K562 (cell line): Measurements from ENCODE around the gene CARD11. TPM values are rescaled to one million over a fixed set of nuclear protein-coding genes. Genes with fewer than 3 reads are reported as not detected.

ENCODE experiments used
- BRF2 ChIP-seq: IDR thresholded peaks from 3 replicates; pipeline ENCODE4 v1.6.1; 2011; ENCODE audit warnings: borderline replicate concordance, mild to moderate bottlenecking; ENCODE audit not compliant: insufficient read length, insufficient read depth
- CSDE1 ChIP-seq, 2 experiments: fragments of 450-650 bp; IDR thresholded peaks; 2 replicates each; pipeline ENCODE4 v1.6.1; 2016; ENCODE audit warnings: mild to moderate bottlenecking in 1 of 2
- GTF2E2 ChIP-seq: fragments of 200-800 bp; sonication (Bioruptor generic); IDR thresholded peaks from 2 replicates; pipeline ENCODE4 v1.6.1; 2016; ENCODE audit warnings: missing genetic modification characterization, missing compliant biosample characterization
- KLF6 ChIP-seq: fragments of 250-450 bp; sonication (Bioruptor Pico); IDR thresholded peaks from 2 replicates; pipeline ENCODE4 v1.4.0; 2020; ENCODE audit warnings: mild to moderate bottlenecking, moderate library complexity, borderline replicate concordance
- RFX1 ChIP-seq: fragments of 450-650 bp; IDR thresholded peaks from 2 replicates; pipeline ENCODE4 v1.6.1; 2016; ENCODE audit warnings: mild to moderate bottlenecking, moderate library complexity
- RFX7 ChIP-seq: fragments of 250-450 bp; sonication (Bioruptor Pico); IDR thresholded peaks from 2 replicates; pipeline ENCODE4 v1.5.1; 2021; ENCODE audit warnings: mild to moderate bottlenecking
- SMARCB1 ChIP-seq: IDR thresholded peaks from 2 replicates; pipeline ENCODE4 v1.6.1; 2011; ENCODE audit warnings: improper control_type of control experiment, low read depth; ENCODE audit not compliant: insufficient read length
- SP2 ChIP-seq: IDR thresholded peaks from 2 replicates; pipeline ENCODE4 v1.6.1; 2011; ENCODE audit warnings: mild to moderate bottlenecking, low read depth, low read length, moderate library complexity; ENCODE audit not compliant: poor library complexity, severe bottlenecking; ENCODE audit errors: extremely low read depth
- TEAD2 ChIP-seq: fragments of 450-650 bp; IDR thresholded peaks from 2 replicates; pipeline ENCODE4 v1.6.1; 2016; ENCODE audit warnings: missing genetic modification characterization, control low read depth, missing compliant biosample characterization
- ZBTB9 ChIP-seq: fragments of 450-650 bp; formaldehyde crosslinking; IDR thresholded peaks from 2 replicates; pipeline ENCODE4 v1.4.0; 2020; ENCODE audit warnings: mild to moderate bottlenecking, moderate library complexity
- ZNF407 ChIP-seq: fragments of 450-650 bp; IDR thresholded peaks from 2 replicates; pipeline ENCODE4 v1.6.1; 2016; ENCODE audit warnings: low read depth
- ZNF584 ChIP-seq: fragments of 200-800 bp; sonication (Bioruptor generic); IDR thresholded peaks from 2 replicates; pipeline ENCODE4 v1.6.1; 2016; ENCODE audit warnings: low read depth, mild to moderate bottlenecking, missing genetic modification characterization, missing compliant biosample characterization
- polyA plus RNA-seq, 8 experiments: library from polyadenylated mRNA; depleted of rRNA in 4 of 8; stranded (reverse) in 5 of 8; unstranded in 3 of 8; fragments of >200 nt; fragmentation: Nextera tagmentation in 2 of 8; fragmentation: Illumina TruSeq in 1 of 8; extraction: Ambion mirVana in 2 of 8; extraction: Trizol in 1 of 8; gene quantifications; 2 replicates each; pipeline versions ENCODE4 v1.2.1 to v1.2.3, GENCODE V29; 2011 to 2014; ENCODE audit warnings: inconsistent platforms in 1 of 8, missing spikeins in 1 of 8
- total RNA-seq, 7 experiments: library from RNA; depleted of rRNA in 6 of 7; stranded (reverse); fragments of >200 nt in 6 of 7; fragmentation: Illumina TruSeq in 2 of 7; extraction: Trizol in 2 of 7; gene quantifications; 2 replicates each; pipeline versions ENCODE4 v1.2.1 to v1.2.3, GENCODE V29; 2011 to 2021; ENCODE audit warnings: low replicate concordance in 1 of 7
- TF ChIP-seq, protein P1 (sequence below): fragments of 200-800 bp; sonication (Bioruptor generic); IDR thresholded peaks from 2 replicates; pipeline ENCODE4 v1.6.1; 2017; ENCODE audit warnings: missing genetic modification characterization, missing compliant biosample characterization
- TF ChIP-seq, protein P2 (sequence below): sonication (generic); formaldehyde crosslinking; IDR thresholded peaks from 2 replicates; pipeline ENCODE4 v1.8.1; 2022; ENCODE audit warnings: missing genetic modification reagents

The CARD11 gene
- total and polyA plus RNA-seq, 9 of the 15 experiments (the other 6 are each of a cell fraction or from before 2014, with no cell fraction given), result 0.07 to 12.8 (median 5.7) TPM

GRCh38 chr7:2863461-2864066, 180.1 kb downstream of the CARD11 start (continued):
- TF ChIP-seq, protein P1, sequence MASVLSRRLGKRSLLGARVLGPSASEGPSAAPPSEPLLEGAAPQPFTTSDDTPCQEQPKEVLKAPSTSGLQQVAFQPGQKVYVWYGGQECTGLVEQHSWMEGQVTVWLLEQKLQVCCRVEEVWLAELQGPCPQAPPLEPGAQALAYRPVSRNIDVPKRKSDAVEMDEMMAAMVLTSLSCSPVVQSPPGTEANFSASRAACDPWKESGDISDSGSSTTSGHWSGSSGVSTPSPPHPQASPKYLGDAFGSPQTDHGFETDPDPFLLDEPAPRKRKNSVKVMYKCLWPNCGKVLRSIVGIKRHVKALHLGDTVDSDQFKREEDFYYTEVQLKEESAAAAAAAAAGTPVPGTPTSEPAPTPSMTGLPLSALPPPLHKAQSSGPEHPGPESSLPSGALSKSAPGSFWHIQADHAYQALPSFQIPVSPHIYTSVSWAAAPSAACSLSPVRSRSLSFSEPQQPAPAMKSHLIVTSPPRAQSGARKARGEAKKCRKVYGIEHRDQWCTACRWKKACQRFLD, result peak; percentile 59; the same call in 1 of the 2 replicates
- TF ChIP-seq TEAD2 (tag), result no peak
- no peak for TF ChIP-seq SMARCB1
- no peak for TF ChIP-seq RFX1
- TF ChIP-seq ZNF407, result no peak
- no peak for TF ChIP-seq ZBTB9
- no peak for TF ChIP-seq RFX7
- TF ChIP-seq BRF2, result no peak
- TF ChIP-seq, protein P2, sequence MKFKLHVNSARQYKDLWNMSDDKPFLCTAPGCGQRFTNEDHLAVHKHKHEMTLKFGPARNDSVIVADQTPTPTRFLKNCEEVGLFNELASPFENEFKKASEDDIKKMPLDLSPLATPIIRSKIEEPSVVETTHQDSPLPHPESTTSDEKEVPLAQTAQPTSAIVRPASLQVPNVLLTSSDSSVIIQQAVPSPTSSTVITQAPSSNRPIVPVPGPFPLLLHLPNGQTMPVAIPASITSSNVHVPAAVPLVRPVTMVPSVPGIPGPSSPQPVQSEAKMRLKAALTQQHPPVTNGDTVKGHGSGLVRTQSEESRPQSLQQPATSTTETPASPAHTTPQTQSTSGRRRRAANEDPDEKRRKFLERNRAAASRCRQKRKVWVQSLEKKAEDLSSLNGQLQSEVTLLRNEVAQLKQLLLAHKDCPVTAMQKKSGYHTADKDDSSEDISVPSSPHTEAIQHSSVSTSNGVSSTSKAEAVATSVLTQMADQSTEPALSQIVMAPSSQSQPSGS, result no peak
- no peak for TF ChIP-seq CSDE1 (IDR thresholded peaks at IDR 0.05)
- TF ChIP-seq ZNF584 (CRISPR knock-in tag), result 0 out of 2 replicates have a peak, but pooled peaks have one; percentile 53
- TF ChIP-seq SP2, result no peak
- no peak for TF ChIP-seq GTF2E2 (tag)
- TF ChIP-seq KLF6 (CRISPR knock-in tag), result no peak
